ENCODE measurements around the gene CHRDL2. TPM values are rescaled to one million over a fixed set of nuclear protein-coding genes. Genes with fewer than 3 reads are reported as not detected.

Gene CHRDL2
- total RNA-seq, 1 experiment from 2014 or later, result not detected

GRCh38 chr11:74726547-74727182 is 4.6 kb downstream of the CHRDL2 start:
- H3K4me2 ChIP-seq (ENCODE audit: low read length), result no peak overlapping the region
- intact Hi-C loops (cut with micrococcal nuclease), result no loop called here
- peak; percentile 100 for ATAC-seq
- H3K79me2 ChIP-seq (ENCODE audit: insufficient read depth, low read length), result no peaks in the 10 kb centered on the region
- H4K20me1 ChIP-seq (ENCODE audit: insufficient read depth), result no peaks in the 10 kb centered on the region
- no peak overlapping the region for H3K27ac ChIP-seq (ENCODE audit: low read depth, low read length)
- DNase-seq (ENCODE audit: low read depth, low spot score), result peak; percentile 54
- H3K9me3 ChIP-seq (ENCODE audit: control insufficient read depth in 1 of 2, insufficient read depth in 1 of 2, low read depth in 1 of 2, low read length in 2 of 2), result no peaks in the 10 kb centered on the region
- peaks cover 8% of the 10 kb centered on the region for H3K27me3 ChIP-seq (ENCODE audit: insufficient read depth, low read length)
- TF ChIP-seq ZFX (IDR thresholded peaks at IDR 0.05) (no peak), ELF1 (IDR thresholded peaks at IDR 0.05; ENCODE audit: borderline replicate concordance, low read depth) (no peak), JUND (IDR thresholded peaks at IDR 0.05) (no peak), EZH2phosphoT487 (IDR thresholded peaks at IDR 0.05; ENCODE audit: borderline replicate concordance) (no peak), EZH2 (IDR thresholded peaks at IDR 0.05) (no peak), CBX3 (IDR thresholded peaks at IDR 0.05; ENCODE audit: low read depth) (no peak), CTCF (IDR thresholded peaks at IDR 0.05 in 2 of 3, conservative IDR thresholded peaks at IDR 0.05 in 1 of 3; ENCODE audit: borderline replicate concordance in 1 of 3, insufficient read depth in 1 of 3, low read depth in 2 of 3, low read length in 2 of 3) (peak; percentile 86 to 97 (median 89)), MAX (IDR thresholded peaks at IDR 0.05) (no peak), RAD21 (IDR thresholded peaks at IDR 0.05; ENCODE audit: low read depth) (peak; percentile 82)
- no peak overlapping the region for H2AFZ ChIP-seq (ENCODE audit: low read depth, low read length, poor library complexity, severe bottlenecking)
- no peak overlapping the region for H3K9ac ChIP-seq (ENCODE audit: low read length)
- BruUV-seq (replicated peaks), result no TSS peak
- ChIA-PET RAD21 (ENCODE audit: low non-redundant PET in 1 of 2, low total read pairs in 2 of 2, uncharacterized antibody in 2 of 2, unreplicated experiment in 2 of 2) (interaction anchor here in 1 of 2 experiments (2.9 kb wide), 1 partner anchor 25 kb away, joined by 14 read pairs; no protein-coding TSS in a partner anchor), POLR2A (no interaction called here), CTCF (interaction anchor here (0.6 to 4.8 kb wide), 10 partner anchors 10 to 522 kb away, joined by 3 to 41 read pairs (median 6); no protein-coding TSS in a partner anchor)
- no peaks in the 10 kb centered on the region for H3K9me2 ChIP-seq (ENCODE audit: insufficient read depth)
- H3K4me1 ChIP-seq (ENCODE audit: control insufficient read depth in 1 of 2, insufficient read depth in 2 of 2, low read length in 2 of 2), result no peaks in the 10 kb centered on the region; a peak in 1 of 4 replicates
- no peak overlapping the region for H3K4me3 ChIP-seq (replicated peaks in 1 of 2; ENCODE audit: low read depth in 1 of 2, low read length in 2 of 2)
- H3K36me3 ChIP-seq (ENCODE audit: control insufficient read depth in 1 of 2, insufficient read depth in 2 of 2, low read length in 2 of 2), result no peaks in the 10 kb centered on the region

All from HCT116 (cell line).